Natural killer cell (primary cell): ENCODE results near the gene TECPR1. TPM values are rescaled to one million over a fixed set of nuclear protein-coding genes. Genes with fewer than 3 reads are reported as not detected.

ENCODE experiments used
- ATAC-seq, 3 donors: fragments of 150-1000 bp in 2 of 3; fragments of 200-7000 bp in 1 of 3; cut with Tn5 transposase; 1 replicate in 1 of 3; 2 replicates in 2 of 3; pipeline ENCODE4 v1.10.0; 2021; ENCODE audit warnings: mild to moderate bottlenecking in 2 of 3, moderate library complexity in 2 of 3
- DNase-seq, 2 donors: peaks; one replicate each; pipeline versions ENCODE4 v3.0.0 to v3.0.0-alpha.2; 2013 to 2021; ENCODE audit warnings: mixed read lengths in 1 of 2
- H3K27ac ChIP-seq: one replicate; pipeline ENCODE4 v1.5.1; 2013; ENCODE audit warnings: mild to moderate bottlenecking, low read length
- H3K27me3 ChIP-seq: one replicate; pipeline ENCODE4 v1.6.1; 2013; ENCODE audit warnings: low read length; ENCODE audit not compliant: control insufficient read depth, insufficient read depth
- H3K36me3 ChIP-seq: one replicate; pipeline ENCODE4 v1.6.1; 2013; ENCODE audit warnings: low read length; ENCODE audit not compliant: control insufficient read depth, insufficient read depth
- H3K4me1 ChIP-seq: one replicate; pipeline ENCODE4 v1.6.1; 2013; ENCODE audit warnings: low read length; ENCODE audit not compliant: control insufficient read depth, insufficient read depth
- H3K4me3 ChIP-seq: one replicate; pipeline ENCODE4 v1.5.1; 2013; ENCODE audit warnings: low read length
- H3K9me3 ChIP-seq: one replicate; pipeline ENCODE4 v1.6.1; 2013; ENCODE audit warnings: low read length; ENCODE audit not compliant: control insufficient read depth, insufficient read depth
- H3K27ac Mint-ChIP-seq, 2 donors: one replicate each; pipeline ENCODE4 v1.8.0; 2022; ENCODE audit warnings: mild to moderate bottlenecking in 2 of 2, mixed read lengths in 2 of 2, moderate library complexity in 1 of 2
- H3K27me3 Mint-ChIP-seq, 2 donors: one replicate each; pipeline ENCODE4 v1.8.0; 2022; ENCODE audit warnings: low read depth in 2 of 2, mixed read lengths in 2 of 2
- H3K36me3 Mint-ChIP-seq: one replicate; pipeline ENCODE4 v1.8.0; 2022; ENCODE audit warnings: mixed read lengths
- H3K4me1 Mint-ChIP-seq, 2 donors: one replicate each; pipeline ENCODE4 v1.8.0; 2022; ENCODE audit warnings: mixed read lengths in 2 of 2
- H3K4me3 Mint-ChIP-seq: one replicate; pipeline ENCODE4 v1.8.0; 2022; ENCODE audit warnings: mild to moderate bottlenecking, moderate library complexity, mixed read lengths
- H3K9me3 Mint-ChIP-seq, 2 donors: one replicate each; pipeline ENCODE4 v1.8.0; 2022; ENCODE audit warnings: mixed read lengths in 2 of 2
- WGBS: methylation state at CpG from one replicate; pipeline ENCODE4 v1.1.7; 2013; ENCODE audit warnings: missing lambda C conversion rate; ENCODE audit not compliant: insufficient coverage; 5-methylcytosine and 5-hydroxymethylcytosine counted together
- intact Hi-C: fragments of 100-400 bp; cut with micrococcal nuclease; formaldehyde crosslinking; loops from one replicate; pipeline ENCODE4 v1.14.2; 2022
- total RNA-seq, 4 donors: library from RNA; stranded (reverse); fragments of 120-200 nt in 1 of 4; gene quantifications; one replicate each; pipeline versions ENCODE4 v1.2.3 to v1.2.4, GENCODE V29; 2013 to 2022
- TF ChIP-seq, protein P1 (sequence below): fragments of 200-600 bp; IDR thresholded peaks from one replicate; pipeline ENCODE4 v1.8.0; 2022; ENCODE audit warnings: antibody characterized with exemption

TECPR1 gene
- total RNA-seq, 3 donors from 2014 or later (not counting 1 experiment from before 2014, with no cell fraction given), result 68.8 to 76.7 (median 70.3) TPM

DNA sequence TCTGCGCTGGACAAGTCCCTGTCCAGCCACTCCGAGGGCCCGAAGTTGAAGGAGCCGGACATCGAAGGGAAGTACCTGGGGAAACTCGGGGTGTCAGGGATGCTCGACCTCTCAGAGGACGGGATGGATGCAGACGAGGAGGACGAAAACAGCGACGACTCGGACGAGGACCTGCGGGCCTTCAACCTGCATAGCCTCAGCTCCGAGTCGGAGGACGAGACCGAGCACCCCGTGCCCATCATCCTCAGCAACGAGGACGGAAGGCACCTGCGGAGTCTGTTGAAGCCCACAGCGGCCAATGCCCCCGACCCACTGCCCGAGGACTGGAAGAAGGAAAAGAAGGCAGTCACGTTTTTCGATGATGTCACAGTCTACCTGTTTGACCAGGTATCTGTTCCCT is 57.8 kb downstream of the TECPR1 start:
- TF ChIP-seq, protein P1, sequence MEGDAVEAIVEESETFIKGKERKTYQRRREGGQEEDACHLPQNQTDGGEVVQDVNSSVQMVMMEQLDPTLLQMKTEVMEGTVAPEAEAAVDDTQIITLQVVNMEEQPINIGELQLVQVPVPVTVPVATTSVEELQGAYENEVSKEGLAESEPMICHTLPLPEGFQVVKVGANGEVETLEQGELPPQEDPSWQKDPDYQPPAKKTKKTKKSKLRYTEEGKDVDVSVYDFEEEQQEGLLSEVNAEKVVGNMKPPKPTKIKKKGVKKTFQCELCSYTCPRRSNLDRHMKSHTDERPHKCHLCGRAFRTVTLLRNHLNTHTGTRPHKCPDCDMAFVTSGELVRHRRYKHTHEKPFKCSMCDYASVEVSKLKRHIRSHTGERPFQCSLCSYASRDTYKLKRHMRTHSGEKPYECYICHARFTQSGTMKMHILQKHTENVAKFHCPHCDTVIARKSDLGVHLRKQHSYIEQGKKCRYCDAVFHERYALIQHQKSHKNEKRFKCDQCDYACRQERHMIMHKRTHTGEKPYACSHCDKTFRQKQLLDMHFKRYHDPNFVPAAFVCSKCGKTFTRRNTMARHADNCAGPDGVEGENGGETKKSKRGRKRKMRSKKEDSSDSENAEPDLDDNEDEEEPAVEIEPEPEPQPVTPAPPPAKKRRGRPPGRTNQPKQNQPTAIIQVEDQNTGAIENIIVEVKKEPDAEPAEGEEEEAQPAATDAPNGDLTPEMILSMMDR, result no peak
- Histone ChIP-seq H3K4me1 (no peaks in the 10 kb centered on the region), H3K4me3 (no peak overlapping the region), H3K27me3 (no peaks in the 10 kb centered on the region), H3K36me3 (peaks cover 26% of the 10 kb centered on the region), H3K9me3 (no peaks in the 10 kb centered on the region), H3K27ac (no peak overlapping the region)
- H3K27me3 Mint-ChIP-seq, result no peaks in the 10 kb centered on the region
- intact Hi-C loops, result no loop called here
- H3K4me1 Mint-ChIP-seq, result peaks cover 5 to 6% of the 10 kb centered on the region in 2 donors
- H3K27ac Mint-ChIP-seq, result no peak overlapping the region
- no peaks in the 10 kb centered on the region for H3K9me3 Mint-ChIP-seq
- no peak overlapping the region for H3K4me3 Mint-ChIP-seq
- DNase-seq (no peak), ATAC-seq (no peak)
- peaks cover 16% of the 10 kb centered on the region for H3K36me3 Mint-ChIP-seq
- 97% methylated on average over 26 of the region's 28 CpGs for WGBS

DNA sequence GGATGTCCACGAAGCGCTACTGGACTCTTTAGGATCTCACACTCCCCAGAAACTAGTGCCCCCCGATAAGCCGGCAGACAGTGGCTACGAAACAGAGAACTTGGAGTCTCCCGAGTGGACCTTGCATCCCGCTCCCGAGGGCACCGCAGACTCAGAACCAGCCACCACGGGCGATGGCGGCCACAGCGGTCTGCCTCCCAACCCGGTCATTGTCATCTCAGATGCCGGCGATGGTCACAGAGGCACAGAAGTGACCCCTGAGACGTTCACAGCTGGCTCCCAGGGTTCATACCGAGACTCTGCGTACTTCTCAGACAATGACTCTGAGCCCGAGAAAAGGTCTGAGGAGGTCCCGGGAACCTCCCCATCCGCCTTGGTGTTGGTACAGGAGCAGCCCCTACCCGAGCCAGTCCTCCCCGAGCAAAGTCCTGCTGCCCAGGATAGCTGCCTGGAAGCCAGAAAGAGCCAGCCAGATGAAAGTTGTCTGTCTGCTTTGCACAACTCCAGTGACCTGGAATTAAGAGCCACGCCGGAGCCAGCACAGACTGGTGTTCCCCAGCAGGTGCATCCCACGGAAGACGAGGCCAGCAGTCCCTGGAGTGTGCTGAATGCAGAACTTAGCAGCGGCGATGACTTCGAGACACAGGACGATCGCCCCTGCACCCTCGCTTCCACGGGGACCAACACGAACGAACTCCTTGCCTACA is 58.4 kb downstream of the TECPR1 start:
- Mint-ChIP-seq H3K4me1 (peaks cover 5 to 6% of the 10 kb centered on the region in 2 donors), H3K27ac (no peak overlapping the region), H3K9me3 (no peaks in the 10 kb centered on the region), H3K27me3 (no peaks in the 10 kb centered on the region), H3K36me3 (peaks cover 16% of the 10 kb centered on the region), H3K4me3 (no peak overlapping the region)
- Histone ChIP-seq H3K4me3 (no peak overlapping the region), H3K36me3 (peaks cover 26% of the 10 kb centered on the region), H3K4me1 (no peaks in the 10 kb centered on the region), H3K27ac (no peak overlapping the region), H3K27me3 (no peaks in the 10 kb centered on the region), H3K9me3 (no peaks in the 10 kb centered on the region)
- ATAC-seq (no peak), DNase-seq (no peak)
- 97% methylated on average over 37 of the region's 37 CpGs for WGBS
- TF ChIP-seq, protein P1, result no peak
- intact Hi-C loops, result no loop called here

DNA sequence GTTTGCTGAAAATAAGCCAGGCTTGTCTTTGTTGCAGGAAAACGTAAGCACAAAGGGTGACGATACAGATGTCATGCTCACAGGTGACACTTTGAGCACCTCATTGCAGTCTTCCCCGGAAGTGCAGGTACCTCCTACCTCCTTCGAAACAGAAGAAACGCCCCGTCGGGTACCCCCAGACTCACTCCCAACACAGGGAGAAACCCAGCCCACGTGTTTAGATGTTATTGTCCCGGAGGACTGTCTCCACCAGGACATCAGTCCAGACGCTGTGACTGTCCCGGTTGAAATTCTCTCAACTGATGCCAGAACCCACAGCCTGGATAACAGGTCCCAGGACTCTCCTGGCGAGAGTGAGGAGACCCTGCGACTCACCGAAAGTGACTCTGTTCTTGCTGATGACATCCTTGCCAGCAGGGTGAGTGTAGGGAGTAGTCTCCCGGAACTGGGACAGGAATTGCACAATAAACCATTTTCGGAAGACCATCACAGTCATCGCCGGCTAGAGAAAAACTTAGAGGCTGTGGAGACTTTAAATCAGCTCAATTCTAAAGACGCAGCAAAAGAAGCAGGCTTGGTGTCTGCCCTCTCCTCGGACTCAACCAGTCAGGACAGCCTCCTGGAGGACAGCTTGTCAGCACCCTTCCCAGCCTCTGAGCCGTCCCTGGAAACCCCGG is 59.1 kb downstream of the TECPR1 start:
- Histone ChIP-seq H3K27ac (no peak overlapping the region), H3K36me3 (peaks cover 26% of the 10 kb centered on the region), H3K9me3 (no peaks in the 10 kb centered on the region), H3K4me3 (no peak overlapping the region), H3K4me1 (no peaks in the 10 kb centered on the region), H3K27me3 (no peaks in the 10 kb centered on the region)
- DNase-seq (no peak), ATAC-seq (no peak)
- TF ChIP-seq, protein P1, result no peak
- H3K4me3 Mint-ChIP-seq, result no peak overlapping the region
- 97% methylated on average over 22 of the region's 22 CpGs for WGBS
- no peak overlapping the region for H3K27ac Mint-ChIP-seq
- intact Hi-C loops, result no loop called here
- H3K36me3 Mint-ChIP-seq, result peaks cover 10% of the 10 kb centered on the region
- no peaks in the 10 kb centered on the region for H3K9me3 Mint-ChIP-seq
- no peaks in the 10 kb centered on the region for H3K27me3 Mint-ChIP-seq
- H3K4me1 Mint-ChIP-seq, result peaks cover 5 to 6% of the 10 kb centered on the region in 2 donors
